Subcutaneous adipose tissue (tissue), 4 donors: ENCODE data around the gene ASB2. TPM values are rescaled to one million over a fixed set of nuclear protein-coding genes. Genes with fewer than 3 reads are reported as not detected.

Experiments used
- CTCF ChIP-seq: fragments of 450-650 bp; IDR thresholded peaks from one replicate; pipeline ENCODE4 v1.5.1; 2016; ENCODE audit warnings: low read depth, mild to moderate bottlenecking, control low read depth, antibody characterized with exemption, moderate library complexity
- total RNA-seq, 4 donors: library from RNA; depleted of rRNA; stranded (reverse); fragments of >200 nt; gene quantifications; one replicate each; pipeline ENCODE4 v1.1.0, GENCODE V29; 2016

The ASB2 gene
- total RNA-seq, 4 donors from 2014 or later = 0.34 TPM; not detected in 3

GRCh38 chr14:93951635-93952540 is 24.5 kb downstream of the ASB2 start:
- no peak for TF ChIP-seq CTCF

GRCh38 chr14:93950948-93951634 is 25.3 kb downstream of the ASB2 start:
- TF ChIP-seq CTCF = no peak

- TF ChIP-seq CTCF = no peak
Measured at GRCh38 chr14:93949511-93950075, 26.8 kb downstream of the ASB2 start.

- no peak for TF ChIP-seq CTCF
Measured at GRCh38 chr14:93947282-93947681, 29.1 kb downstream of the ASB2 start.

- no peak for TF ChIP-seq CTCF
Measured at GRCh38 chr14:93946541-93947090, 29.8 kb downstream of the ASB2 start.

GRCh38 chr14:93946104-93946503 is 30.3 kb downstream of the ASB2 start:
- TF ChIP-seq CTCF = no peak

GRCh38 chr14:93945070-93945399 is 31.3 kb downstream of the ASB2 start:
- TF ChIP-seq CTCF = no peak
